PC-9 (cell line): ENCODE results near the gene FAIM2.

Source experiments
- EZH2 ChIP-seq: fragments of 200-600 bp; sonication (generic); IDR thresholded peaks from 2 replicates; pipeline ENCODE4 v1.8.0; 2017; ENCODE audit warnings: antibody characterized with exemption, low read depth
- TF ChIP-seq, protein P1 (sequence below): fragments of 200-600 bp; sonication (generic); conservative IDR thresholded peaks from 2 replicates; pipeline ENCODE4 v1.6.1; 2017; ENCODE audit warnings: mixed run types, antibody characterized with exemption, mild to moderate bottlenecking, moderate library complexity

GRCh38 chr12:49874142-49874897 lies 29.4 kb downstream of the FAIM2 start:
- TF ChIP-seq, protein P1, sequence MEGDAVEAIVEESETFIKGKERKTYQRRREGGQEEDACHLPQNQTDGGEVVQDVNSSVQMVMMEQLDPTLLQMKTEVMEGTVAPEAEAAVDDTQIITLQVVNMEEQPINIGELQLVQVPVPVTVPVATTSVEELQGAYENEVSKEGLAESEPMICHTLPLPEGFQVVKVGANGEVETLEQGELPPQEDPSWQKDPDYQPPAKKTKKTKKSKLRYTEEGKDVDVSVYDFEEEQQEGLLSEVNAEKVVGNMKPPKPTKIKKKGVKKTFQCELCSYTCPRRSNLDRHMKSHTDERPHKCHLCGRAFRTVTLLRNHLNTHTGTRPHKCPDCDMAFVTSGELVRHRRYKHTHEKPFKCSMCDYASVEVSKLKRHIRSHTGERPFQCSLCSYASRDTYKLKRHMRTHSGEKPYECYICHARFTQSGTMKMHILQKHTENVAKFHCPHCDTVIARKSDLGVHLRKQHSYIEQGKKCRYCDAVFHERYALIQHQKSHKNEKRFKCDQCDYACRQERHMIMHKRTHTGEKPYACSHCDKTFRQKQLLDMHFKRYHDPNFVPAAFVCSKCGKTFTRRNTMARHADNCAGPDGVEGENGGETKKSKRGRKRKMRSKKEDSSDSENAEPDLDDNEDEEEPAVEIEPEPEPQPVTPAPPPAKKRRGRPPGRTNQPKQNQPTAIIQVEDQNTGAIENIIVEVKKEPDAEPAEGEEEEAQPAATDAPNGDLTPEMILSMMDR: no peak
- TF ChIP-seq EZH2: no peak
